ENCODE results near the gene ZNF502.

GRCh38 chr3:44666346-44666745, 46.1 kb upstream of the ZNF502 start:
- TF ChIP-seq POLR2AphosphoS5 (IDR thresholded peaks at IDR 0.05; ENCODE audit: borderline replicate concordance, low read depth, low read length) (no peak), EZH2 (IDR thresholded peaks at IDR 0.05) (no peak)
